ENCODE results near the gene SUMF1.
"Not testable (repeated sequence)": the region's sequence is repeated elsewhere in the genome, so short reads cannot be mapped to it uniquely, and the experiment has no call there.

Gene SUMF1

GRCh38 chr3:4456780-4457179, 10.3 kb downstream of the SUMF1 start:
- WGBS, 2 experiments (ENCODE audit: insufficient coverage in 2 of 2): 98% methylated on average over 7 to 8 of the region's 14 CpGs
- H3K9me3 ChIP-seq (ENCODE audit: control insufficient read depth, low read length); H3K4me1 ChIP-seq (ENCODE audit: control insufficient read depth, insufficient read depth, low read length, poor library complexity, severe bottlenecking); H3K4me3 ChIP-seq (ENCODE audit: extremely low read depth, insufficient read depth, low read length, poor library complexity, severe bottlenecking); H3K36me3 ChIP-seq (ENCODE audit: control insufficient read depth, insufficient read depth, low read length); H3K27ac ChIP-seq (ENCODE audit: low read depth, low read length, severe bottlenecking): not testable (repeated sequence)

- Histone ChIP-seq H3K9me3 (ENCODE audit: control insufficient read depth, low read length) (no peaks in the 10 kb centered on the region), H3K4me1 (ENCODE audit: control insufficient read depth, insufficient read depth, low read length, poor library complexity, severe bottlenecking) (no peaks in the 10 kb centered on the region), H3K36me3 (ENCODE audit: control insufficient read depth, insufficient read depth, low read length) (peaks cover 5% of the 10 kb centered on the region), H3K4me3 (ENCODE audit: extremely low read depth, insufficient read depth, low read length, poor library complexity, severe bottlenecking) (no peak overlapping the region), H3K27ac (ENCODE audit: low read depth, low read length, severe bottlenecking) (no peak overlapping the region)
Measured at GRCh38 chr3:4454142-4454541, 12.9 kb downstream of the SUMF1 start.

GRCh38 chr3:4449043-4449805, 17.8 kb downstream of the SUMF1 start:
- Histone ChIP-seq H3K4me1 (ENCODE audit: control insufficient read depth, insufficient read depth, low read length, poor library complexity, severe bottlenecking) (no peaks in the 10 kb centered on the region), H3K9me3 (ENCODE audit: control insufficient read depth, low read length) (no peaks in the 10 kb centered on the region), H3K27ac (ENCODE audit: low read depth, low read length, severe bottlenecking) (no peak overlapping the region), H3K36me3 (ENCODE audit: control insufficient read depth, insufficient read depth, low read length) (peaks cover 5% of the 10 kb centered on the region), H3K4me3 (ENCODE audit: extremely low read depth, insufficient read depth, low read length, poor library complexity, severe bottlenecking) (no peak overlapping the region)
- WGBS, 2 experiments (ENCODE audit: insufficient coverage in 2 of 2): 83% methylated on average over 3 of the region's 5 CpGs; no CpG with 5 or more reads in 1 of the 2 experiments

GRCh38 chr3:4448187-4448586, 18.9 kb downstream of the SUMF1 start:
- Histone ChIP-seq H3K27ac (ENCODE audit: low read depth, low read length, severe bottlenecking) (no peak overlapping the region), H3K4me1 (ENCODE audit: control insufficient read depth, insufficient read depth, low read length, poor library complexity, severe bottlenecking) (no peaks in the 10 kb centered on the region), H3K36me3 (ENCODE audit: control insufficient read depth, insufficient read depth, low read length) (peaks cover 5% of the 10 kb centered on the region), H3K4me3 (ENCODE audit: extremely low read depth, insufficient read depth, low read length, poor library complexity, severe bottlenecking) (no peak overlapping the region), H3K9me3 (ENCODE audit: control insufficient read depth, low read length) (no peaks in the 10 kb centered on the region)
- 57 to 75% methylated on average over 6 of the region's 6 CpGs for WGBS, 2 experiments (ENCODE audit: insufficient coverage in 2 of 2)

- peaks cover 5% of the 10 kb centered on the region for H3K36me3 ChIP-seq (ENCODE audit: control insufficient read depth, insufficient read depth, low read length)
- no peak overlapping the region for H3K27ac ChIP-seq (ENCODE audit: low read depth, low read length, severe bottlenecking)
- H3K4me1 ChIP-seq (ENCODE audit: control insufficient read depth, insufficient read depth, low read length, poor library complexity, severe bottlenecking): no peaks in the 10 kb centered on the region
- H3K4me3 ChIP-seq (ENCODE audit: extremely low read depth, insufficient read depth, low read length, poor library complexity, severe bottlenecking): no peak overlapping the region
- H3K9me3 ChIP-seq (ENCODE audit: control insufficient read depth, low read length): no peaks in the 10 kb centered on the region
- 100% methylated on average over 2 of the region's 3 CpGs; no CpG with 5 or more reads in 1 of the 2 experiments for WGBS, 2 experiments (ENCODE audit: insufficient coverage in 2 of 2)
Measured at GRCh38 chr3:4447295-4447999, 19.6 kb downstream of the SUMF1 start.

GRCh38 chr3:4440951-4441350, 26.1 kb downstream of the SUMF1 start:
- H3K27ac ChIP-seq (ENCODE audit: low read depth, low read length, severe bottlenecking): no peak overlapping the region
- H3K36me3 ChIP-seq (ENCODE audit: control insufficient read depth, insufficient read depth, low read length): no peaks in the 10 kb centered on the region
- no peaks in the 10 kb centered on the region for H3K9me3 ChIP-seq (ENCODE audit: control insufficient read depth, low read length)
- 95 to 97% methylated on average over 4 to 5 of the region's 6 CpGs for WGBS, 2 experiments (ENCODE audit: insufficient coverage in 2 of 2)
- peaks cover 3% of the 10 kb centered on the region for H3K4me1 ChIP-seq (ENCODE audit: control insufficient read depth, insufficient read depth, low read length, poor library complexity, severe bottlenecking)
- H3K4me3 ChIP-seq (ENCODE audit: extremely low read depth, insufficient read depth, low read length, poor library complexity, severe bottlenecking): no peak overlapping the region

- no CpG with 5 or more reads among the region's 1 CpG for WGBS, 2 experiments (ENCODE audit: insufficient coverage in 2 of 2)
- Histone ChIP-seq H3K4me3 (ENCODE audit: extremely low read depth, insufficient read depth, low read length, poor library complexity, severe bottlenecking) (no peak overlapping the region), H3K36me3 (ENCODE audit: control insufficient read depth, insufficient read depth, low read length) (no peaks in the 10 kb centered on the region), H3K4me1 (ENCODE audit: control insufficient read depth, insufficient read depth, low read length, poor library complexity, severe bottlenecking) (peaks cover 3% of the 10 kb centered on the region), H3K27ac (ENCODE audit: low read depth, low read length, severe bottlenecking) (no peak overlapping the region), H3K9me3 (ENCODE audit: control insufficient read depth, low read length) (no peaks in the 10 kb centered on the region)
Measured at GRCh38 chr3:4438296-4438695, 28.8 kb downstream of the SUMF1 start.

- H3K36me3 ChIP-seq (ENCODE audit: control insufficient read depth, insufficient read depth, low read length): no peaks in the 10 kb centered on the region
- no peak overlapping the region for H3K27ac ChIP-seq (ENCODE audit: low read depth, low read length, severe bottlenecking)
- H3K9me3 ChIP-seq (ENCODE audit: control insufficient read depth, low read length): peaks cover 7% of the 10 kb centered on the region
- no peak overlapping the region for H3K4me3 ChIP-seq (ENCODE audit: extremely low read depth, insufficient read depth, low read length, poor library complexity, severe bottlenecking)
- peaks cover 2% of the 10 kb centered on the region for H3K4me1 ChIP-seq (ENCODE audit: control insufficient read depth, insufficient read depth, low read length, poor library complexity, severe bottlenecking)
Measured at GRCh38 chr3:4432259-4432658, 34.8 kb downstream of the SUMF1 start.

GRCh38 chr3:4429648-4430350, 37.3 kb downstream of the SUMF1 start:
- no peak overlapping the region for H3K27ac ChIP-seq (ENCODE audit: low read depth, low read length, severe bottlenecking)
- no peak overlapping the region for H3K4me3 ChIP-seq (ENCODE audit: extremely low read depth, insufficient read depth, low read length, poor library complexity, severe bottlenecking)
- no peaks in the 10 kb centered on the region for H3K36me3 ChIP-seq (ENCODE audit: control insufficient read depth, insufficient read depth, low read length)
- peaks cover 7% of the 10 kb centered on the region for H3K9me3 ChIP-seq (ENCODE audit: control insufficient read depth, low read length)
- peaks cover 6% of the 10 kb centered on the region for H3K4me1 ChIP-seq (ENCODE audit: control insufficient read depth, insufficient read depth, low read length, poor library complexity, severe bottlenecking)
- 65 to 89% methylated on average over 2 to 3 of the region's 6 CpGs for WGBS, 2 experiments (ENCODE audit: insufficient coverage in 2 of 2)

GRCh38 chr3:4426782-4427344, 40.2 kb downstream of the SUMF1 start:
- H3K9me3 ChIP-seq (ENCODE audit: control insufficient read depth, low read length): peaks cover 1% of the 10 kb centered on the region
- no peak overlapping the region for H3K4me3 ChIP-seq (ENCODE audit: extremely low read depth, insufficient read depth, low read length, poor library complexity, severe bottlenecking)
- peak overlapping the region; percentile 79 for H3K27ac ChIP-seq (ENCODE audit: low read depth, low read length, severe bottlenecking)

More at GRCh38 chr3:4426782-4427344, 40.2 kb downstream of the SUMF1 start:
- no peaks in the 10 kb centered on the region for H3K36me3 ChIP-seq (ENCODE audit: control insufficient read depth, insufficient read depth, low read length)
- 14 to 20% methylated on average over 1 of the region's 4 CpGs for WGBS, 2 experiments (ENCODE audit: insufficient coverage in 2 of 2)
- peaks cover 6% of the 10 kb centered on the region for H3K4me1 ChIP-seq (ENCODE audit: control insufficient read depth, insufficient read depth, low read length, poor library complexity, severe bottlenecking)

All from mesodermal cell (in vitro differentiated cells).